GM12874 (cell line): Measurements from ENCODE around the gene SEC22A.

Experiments used
- TF ChIP-seq, protein P1 (sequence below): IDR thresholded peaks from 2 replicates; pipeline ENCODE4 v1.5.1; 2011; ENCODE audit warnings: low read depth, mild to moderate bottlenecking, control low read depth, low read length, moderate library complexity; ENCODE audit not compliant: insufficient read depth

SEC22A gene

GRCh38 chr3:123318374-123318773 lies 116.6 kb downstream of the SEC22A start:
- TF ChIP-seq, protein P1, sequence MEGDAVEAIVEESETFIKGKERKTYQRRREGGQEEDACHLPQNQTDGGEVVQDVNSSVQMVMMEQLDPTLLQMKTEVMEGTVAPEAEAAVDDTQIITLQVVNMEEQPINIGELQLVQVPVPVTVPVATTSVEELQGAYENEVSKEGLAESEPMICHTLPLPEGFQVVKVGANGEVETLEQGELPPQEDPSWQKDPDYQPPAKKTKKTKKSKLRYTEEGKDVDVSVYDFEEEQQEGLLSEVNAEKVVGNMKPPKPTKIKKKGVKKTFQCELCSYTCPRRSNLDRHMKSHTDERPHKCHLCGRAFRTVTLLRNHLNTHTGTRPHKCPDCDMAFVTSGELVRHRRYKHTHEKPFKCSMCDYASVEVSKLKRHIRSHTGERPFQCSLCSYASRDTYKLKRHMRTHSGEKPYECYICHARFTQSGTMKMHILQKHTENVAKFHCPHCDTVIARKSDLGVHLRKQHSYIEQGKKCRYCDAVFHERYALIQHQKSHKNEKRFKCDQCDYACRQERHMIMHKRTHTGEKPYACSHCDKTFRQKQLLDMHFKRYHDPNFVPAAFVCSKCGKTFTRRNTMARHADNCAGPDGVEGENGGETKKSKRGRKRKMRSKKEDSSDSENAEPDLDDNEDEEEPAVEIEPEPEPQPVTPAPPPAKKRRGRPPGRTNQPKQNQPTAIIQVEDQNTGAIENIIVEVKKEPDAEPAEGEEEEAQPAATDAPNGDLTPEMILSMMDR = no peak

DNA sequence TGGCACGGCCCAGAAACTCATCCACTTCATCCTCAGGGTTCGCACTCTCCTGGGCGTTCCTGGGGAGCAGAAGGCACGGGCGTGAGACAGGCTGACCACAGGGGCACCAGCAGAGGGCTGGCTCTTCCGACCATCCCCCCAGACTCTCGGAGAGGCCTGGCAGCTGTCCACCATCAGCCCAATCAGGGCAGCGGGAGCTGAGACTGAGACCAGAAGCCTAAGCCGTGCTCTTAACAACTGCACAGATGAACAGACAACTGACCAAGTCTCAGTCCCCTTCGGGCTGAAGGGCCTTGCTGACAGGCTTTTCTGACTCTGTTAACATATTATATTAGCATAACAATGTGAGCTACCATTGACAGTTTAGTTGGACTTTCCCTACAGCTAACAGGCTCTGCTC lies 118.0 kb downstream of the SEC22A start:
- TF ChIP-seq, protein P1 = no peak

DNA sequence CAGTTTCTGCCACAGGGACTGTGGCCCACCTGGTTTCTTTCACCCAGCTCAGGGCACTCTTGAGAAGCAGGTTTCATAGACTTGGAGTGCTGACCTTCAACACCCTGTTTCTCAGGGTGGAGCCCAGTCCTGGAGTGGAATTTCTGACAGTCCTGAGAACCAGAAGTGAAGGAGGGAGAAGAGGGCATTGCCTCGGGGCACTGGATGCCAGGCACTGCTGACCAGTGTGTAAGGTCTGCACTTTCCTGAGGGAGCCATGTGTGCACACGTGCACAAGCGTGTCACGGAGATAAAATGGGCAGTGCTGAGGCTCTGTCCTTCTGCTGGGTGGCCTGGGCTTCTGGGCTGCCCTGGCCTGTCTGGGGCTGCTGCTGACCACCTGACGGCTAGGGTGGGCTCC lies 118.5 kb downstream of the SEC22A start:
- TF ChIP-seq, protein P1 = no peak

- TF ChIP-seq, protein P1 = no peak
These were observed 120.1 kb downstream of the SEC22A start for GRCh38 chr3:123321806-123322205.

- TF ChIP-seq, protein P1 = no peak
These were observed 121.1 kb downstream of the SEC22A start for GRCh38 chr3:123322866-123323265.
